ENCODE data around the gene CD3D.

DNA sequence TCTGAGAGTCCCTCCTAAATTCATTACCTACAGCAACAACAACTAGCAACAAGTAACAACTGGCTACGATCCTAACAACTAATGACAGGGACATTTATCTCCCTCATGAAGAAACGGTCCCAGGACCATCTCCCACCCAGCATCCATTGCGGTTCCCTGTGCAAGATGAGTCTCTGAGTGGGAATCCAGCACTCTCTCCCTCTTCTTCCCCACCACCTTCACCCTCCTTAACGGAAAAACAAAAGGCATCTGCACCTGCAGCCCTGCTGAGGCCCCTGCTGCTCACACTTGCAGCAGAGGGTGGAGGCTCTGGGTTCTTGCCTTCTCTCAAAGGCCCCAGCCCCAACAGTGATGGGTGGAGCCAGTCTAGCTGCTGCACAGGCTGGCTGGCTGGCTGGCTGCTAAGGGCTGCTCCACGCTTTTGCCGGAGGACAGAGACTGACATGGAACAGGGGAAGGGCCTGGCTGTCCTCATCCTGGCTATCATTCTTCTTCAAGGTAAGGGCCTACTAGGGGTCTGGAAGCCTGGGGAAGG lies 1.5 kb upstream of the CD3D start, which contains the start of gene CD3G:
- peak; percentile 19 to 37 for TF ChIP-seq POLR2A (IDR thresholded peaks at IDR 0.05)
- TF ChIP-seq, protein P1, sequence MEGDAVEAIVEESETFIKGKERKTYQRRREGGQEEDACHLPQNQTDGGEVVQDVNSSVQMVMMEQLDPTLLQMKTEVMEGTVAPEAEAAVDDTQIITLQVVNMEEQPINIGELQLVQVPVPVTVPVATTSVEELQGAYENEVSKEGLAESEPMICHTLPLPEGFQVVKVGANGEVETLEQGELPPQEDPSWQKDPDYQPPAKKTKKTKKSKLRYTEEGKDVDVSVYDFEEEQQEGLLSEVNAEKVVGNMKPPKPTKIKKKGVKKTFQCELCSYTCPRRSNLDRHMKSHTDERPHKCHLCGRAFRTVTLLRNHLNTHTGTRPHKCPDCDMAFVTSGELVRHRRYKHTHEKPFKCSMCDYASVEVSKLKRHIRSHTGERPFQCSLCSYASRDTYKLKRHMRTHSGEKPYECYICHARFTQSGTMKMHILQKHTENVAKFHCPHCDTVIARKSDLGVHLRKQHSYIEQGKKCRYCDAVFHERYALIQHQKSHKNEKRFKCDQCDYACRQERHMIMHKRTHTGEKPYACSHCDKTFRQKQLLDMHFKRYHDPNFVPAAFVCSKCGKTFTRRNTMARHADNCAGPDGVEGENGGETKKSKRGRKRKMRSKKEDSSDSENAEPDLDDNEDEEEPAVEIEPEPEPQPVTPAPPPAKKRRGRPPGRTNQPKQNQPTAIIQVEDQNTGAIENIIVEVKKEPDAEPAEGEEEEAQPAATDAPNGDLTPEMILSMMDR (IDR thresholded peaks at IDR 0.05): no peak
